ENCODE data around the gene PNMT. TPM values are rescaled to one million over a fixed set of nuclear protein-coding genes. Genes with fewer than 3 reads are reported as not detected.

Gene PNMT
- total and polyA plus RNA-seq, 2 of the 13 experiments (the other 11 are each of a cell fraction or from before 2014, with no cell fraction given): 0.25 TPM; not detected in 1

- TF ChIP-seq, protein P1, sequence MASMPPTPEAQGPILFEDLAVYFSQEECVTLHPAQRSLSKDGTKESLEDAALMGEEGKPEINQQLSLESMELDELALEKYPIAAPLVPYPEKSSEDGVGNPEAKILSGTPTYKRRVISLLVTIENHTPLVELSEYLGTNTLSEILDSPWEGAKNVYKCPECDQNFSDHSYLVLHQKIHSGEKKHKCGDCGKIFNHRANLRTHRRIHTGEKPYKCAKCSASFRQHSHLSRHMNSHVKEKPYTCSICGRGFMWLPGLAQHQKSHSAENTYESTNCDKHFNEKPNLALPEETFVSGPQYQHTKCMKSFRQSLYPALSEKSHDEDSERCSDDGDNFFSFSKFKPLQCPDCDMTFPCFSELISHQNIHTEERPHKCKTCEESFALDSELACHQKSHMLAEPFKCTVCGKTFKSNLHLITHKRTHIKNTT (CRISPR knock-in tag; IDR thresholded peaks at IDR 0.05): no peak
- peak; percentile 63 for TF ChIP-seq MED8 (CRISPR knock-in tag; IDR thresholded peaks at IDR 0.05; ENCODE audit: insufficient replicate concordance)
- TF ChIP-seq, protein P2, sequence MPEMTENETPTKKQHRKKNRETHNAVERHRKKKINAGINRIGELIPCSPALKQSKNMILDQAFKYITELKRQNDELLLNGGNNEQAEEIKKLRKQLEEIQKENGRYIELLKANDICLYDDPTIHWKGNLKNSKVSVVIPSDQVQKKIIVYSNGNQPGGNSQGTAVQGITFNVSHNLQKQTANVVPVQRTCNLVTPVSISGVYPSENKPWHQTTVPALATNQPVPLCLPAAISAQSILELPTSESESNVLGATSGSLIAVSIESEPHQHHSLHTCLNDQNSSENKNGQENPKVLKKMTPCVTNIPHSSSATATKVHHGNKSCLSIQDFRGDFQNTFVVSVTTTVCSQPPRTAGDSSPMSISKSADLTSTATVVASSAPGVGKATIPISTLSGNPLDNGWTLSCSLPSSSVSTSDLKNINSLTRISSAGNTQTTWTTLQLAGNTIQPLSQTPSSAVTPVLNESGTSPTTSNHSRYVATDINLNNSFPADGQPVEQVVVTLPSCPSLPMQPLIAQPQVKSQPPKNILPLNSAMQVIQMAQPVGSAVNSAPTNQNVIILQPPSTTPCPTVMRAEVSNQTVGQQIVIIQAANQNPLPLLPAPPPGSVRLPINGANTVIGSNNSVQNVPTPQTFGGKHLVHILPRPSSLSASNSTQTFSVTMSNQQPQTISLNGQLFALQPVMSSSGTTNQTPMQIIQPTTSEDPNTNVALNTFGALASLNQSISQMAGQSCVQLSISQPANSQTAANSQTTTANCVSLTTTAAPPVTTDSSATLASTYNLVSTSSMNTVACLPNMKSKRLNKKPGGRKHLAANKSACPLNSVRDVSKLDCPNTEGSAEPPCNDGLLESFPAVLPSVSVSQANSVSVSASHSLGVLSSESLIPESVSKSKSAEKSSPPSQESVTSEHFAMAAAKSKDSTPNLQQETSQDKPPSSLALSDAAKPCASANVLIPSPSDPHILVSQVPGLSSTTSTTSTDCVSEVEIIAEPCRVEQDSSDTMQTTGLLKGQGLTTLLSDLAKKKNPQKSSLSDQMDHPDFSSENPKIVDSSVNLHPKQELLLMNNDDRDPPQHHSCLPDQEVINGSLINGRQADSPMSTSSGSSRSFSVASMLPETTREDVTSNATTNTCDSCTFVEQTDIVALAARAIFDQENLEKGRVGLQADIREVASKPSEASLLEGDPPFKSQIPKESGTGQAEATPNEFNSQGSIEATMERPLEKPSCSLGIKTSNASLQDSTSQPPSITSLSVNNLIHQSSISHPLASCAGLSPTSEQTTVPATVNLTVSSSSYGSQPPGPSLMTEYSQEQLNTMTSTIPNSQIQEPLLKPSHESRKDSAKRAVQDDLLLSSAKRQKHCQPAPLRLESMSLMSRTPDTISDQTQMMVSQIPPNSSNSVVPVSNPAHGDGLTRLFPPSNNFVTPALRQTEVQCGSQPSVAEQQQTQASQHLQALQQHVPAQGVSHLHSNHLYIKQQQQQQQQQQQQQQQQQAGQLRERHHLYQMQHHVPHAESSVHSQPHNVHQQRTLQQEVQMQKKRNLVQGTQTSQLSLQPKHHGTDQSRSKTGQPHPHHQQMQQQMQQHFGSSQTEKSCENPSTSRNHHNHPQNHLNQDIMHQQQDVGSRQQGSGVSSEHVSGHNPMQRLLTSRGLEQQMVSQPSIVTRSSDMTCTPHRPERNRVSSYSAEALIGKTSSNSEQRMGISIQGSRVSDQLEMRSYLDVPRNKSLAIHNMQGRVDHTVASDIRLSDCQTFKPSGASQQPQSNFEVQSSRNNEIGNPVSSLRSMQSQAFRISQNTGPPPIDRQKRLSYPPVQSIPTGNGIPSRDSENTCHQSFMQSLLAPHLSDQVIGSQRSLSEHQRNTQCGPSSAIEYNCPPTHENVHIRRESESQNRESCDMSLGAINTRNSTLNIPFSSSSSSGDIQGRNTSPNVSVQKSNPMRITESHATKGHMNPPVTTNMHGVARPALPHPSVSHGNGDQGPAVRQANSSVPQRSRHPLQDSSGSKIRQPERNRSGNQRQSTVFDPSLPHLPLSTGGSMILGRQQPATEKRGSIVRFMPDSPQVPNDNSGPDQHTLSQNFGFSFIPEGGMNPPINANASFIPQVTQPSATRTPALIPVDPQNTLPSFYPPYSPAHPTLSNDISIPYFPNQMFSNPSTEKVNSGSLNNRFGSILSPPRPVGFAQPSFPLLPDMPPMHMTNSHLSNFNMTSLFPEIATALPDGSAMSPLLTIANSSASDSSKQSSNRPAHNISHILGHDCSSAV (CRISPR knock-in tag; IDR thresholded peaks at IDR 0.05; ENCODE audit: borderline replicate concordance): no peak
- TF ChIP-seq TFE3 (CRISPR knock-in tag; IDR thresholded peaks at IDR 0.05): peak; percentile 18; the same call in 1 of the 2 replicates
- no peak for TF ChIP-seq GATAD2A (CRISPR knock-in tag; IDR thresholded peaks at IDR 0.05)
- peak; percentile 91 for TF ChIP-seq ARNT2 (CRISPR knock-in tag; IDR thresholded peaks at IDR 0.05; ENCODE audit: low read depth)
- TF ChIP-seq E2F1 (CRISPR knock-in tag; IDR thresholded peaks at IDR 0.05): peak; percentile 74
- peak; percentile 88; the same call in 1 of the 2 replicates for TF ChIP-seq ZNF772 (CRISPR knock-in tag; IDR thresholded peaks at IDR 0.05)
- peak; percentile 90 for TF ChIP-seq THAP11 (CRISPR knock-in tag; IDR thresholded peaks at IDR 0.05)
- 0 out of 2 replicates have a peak, but pooled peaks have one; percentile 42 for TF ChIP-seq ZNF740 (CRISPR knock-in tag; IDR thresholded peaks at IDR 0.05)
- TF ChIP-seq ZNF781 (CRISPR knock-in tag; IDR thresholded peaks at IDR 0.05; ENCODE audit: borderline replicate concordance, not compliant biosample characterization): no peak
- TF ChIP-seq ZNF280B (CRISPR knock-in tag; IDR thresholded peaks at IDR 0.05; ENCODE audit: borderline replicate concordance): peak; percentile 93; the same call in 1 of the 2 replicates
- TF ChIP-seq TAF15 (IDR thresholded peaks at IDR 0.05; ENCODE audit: low read depth, low read length, poor library complexity, severe bottlenecking): no peak
Observed at GRCh38 chr17:39636927-39637736, 31.1 kb upstream of the PNMT start, which contains the start of gene STARD3 (continued).
